Dedifferentiated amniotic fluid mesenchymal stem cell (primary cell): ENCODE measurements around the gene CEP104.

ENCODE experiments used
- DNase-seq: peaks from one replicate; pipeline ENCODE4 v3.0.0-alpha.2; 2016; ENCODE audit errors: extremely low spot score

Gene CEP104

GRCh38 chr1:3894626-3895278 lies 37.7 kb upstream of the CEP104 start:
- no peak for DNase-seq

- DNase-seq: no peak
Measured at GRCh38 chr1:3893190-3893589, 36.2 kb upstream of the CEP104 start.

- no peak for DNase-seq
Measured at GRCh38 chr1:3892748-3893147, 35.7 kb upstream of the CEP104 start.

- no peak for DNase-seq
Measured at GRCh38 chr1:3891329-3891865, 34.4 kb upstream of the CEP104 start.

- no peak for DNase-seq
Measured at GRCh38 chr1:3890389-3891328, 33.6 kb upstream of the CEP104 start.

- DNase-seq: no peak
Measured at GRCh38 chr1:3889936-3890335, 32.9 kb upstream of the CEP104 start.

- DNase-seq: no peak
Measured at GRCh38 chr1:3888301-3888700, 31.3 kb upstream of the CEP104 start.

- no peak for DNase-seq
Measured at GRCh38 chr1:3886691-3887090, 29.7 kb upstream of the CEP104 start.

GRCh38 chr1:3886106-3886670 lies 29.2 kb upstream of the CEP104 start:
- DNase-seq: no peak

GRCh38 chr1:3885611-3886010 lies 28.6 kb upstream of the CEP104 start:
- no peak for DNase-seq

GRCh38 chr1:3884966-3885365 lies 28.0 kb upstream of the CEP104 start:
- DNase-seq: no peak

- no peak for DNase-seq
Measured at GRCh38 chr1:3883194-3883925, 26.3 kb upstream of the CEP104 start.

- DNase-seq: no peak
Measured at GRCh38 chr1:3881193-3881480, 24.1 kb upstream of the CEP104 start.

- no peak for DNase-seq
Measured at GRCh38 chr1:3880429-3881192, 23.6 kb upstream of the CEP104 start.

- DNase-seq: no peak
Measured at GRCh38 chr1:3879787-3880428, 22.9 kb upstream of the CEP104 start.

GRCh38 chr1:3879099-3879498 lies 22.1 kb upstream of the CEP104 start:
- no peak for DNase-seq

GRCh38 chr1:3876716-3877115 lies 19.7 kb upstream of the CEP104 start:
- no peak for DNase-seq

- DNase-seq: no peak
Measured at GRCh38 chr1:3874736-3875135, 17.7 kb upstream of the CEP104 start.

GRCh38 chr1:3872546-3872945 lies 15.5 kb upstream of the CEP104 start:
- DNase-seq: no peak

GRCh38 chr1:3871451-3871805 lies 14.4 kb upstream of the CEP104 start:
- DNase-seq: no peak

GRCh38 chr1:3869751-3870301 lies 12.8 kb upstream of the CEP104 start:
- no peak for DNase-seq
